IMR-90 (cell line): ENCODE measurements around the gene GPATCH2.

Source experiments
- BHLHE40 ChIP-seq: fragments of 150-350 bp; IDR thresholded peaks from 2 replicates; pipeline ENCODE4 v1.6.1; 2016; ENCODE audit warnings: mild to moderate bottlenecking, low read depth, low read length
- CEBPB ChIP-seq: IDR thresholded peaks from 2 replicates; pipeline ENCODE4 v1.6.1; 2012; ENCODE audit warnings: low read depth, low read length, improper control_type of control experiment
- CHD1 ChIP-seq: IDR thresholded peaks from 2 replicates; pipeline ENCODE4 v1.6.1; 2012; ENCODE audit warnings: low read depth, low read length, improper control_type of control experiment
- ELK1 ChIP-seq: fragments of 150-350 bp; IDR thresholded peaks from 2 replicates; pipeline ENCODE4 v1.6.1; 2016; ENCODE audit warnings: low read depth, mild to moderate bottlenecking, low read length, moderate library complexity, borderline replicate concordance
- FOS ChIP-seq: fragments of 150-350 bp; IDR thresholded peaks from 2 replicates; pipeline ENCODE4 v1.6.1; 2016; ENCODE audit warnings: low read depth, low read length
- NFE2L2 ChIP-seq: fragments of 150-350 bp; IDR thresholded peaks from 2 replicates; pipeline ENCODE4 v1.6.1; 2016; ENCODE audit warnings: low read depth, mild to moderate bottlenecking, low read length
- POLR2A ChIP-seq: IDR thresholded peaks from 2 replicates; pipeline ENCODE4 v1.6.1; 2012; ENCODE audit warnings: mild to moderate bottlenecking, low read depth, low read length
- RAD21 ChIP-seq: IDR thresholded peaks from 2 replicates; pipeline ENCODE4 v1.6.1; 2012; ENCODE audit warnings: low read length, improper control_type of control experiment
- RFX5 ChIP-seq: IDR thresholded peaks from 2 replicates; pipeline ENCODE4 v1.8.0; 2012; ENCODE audit warnings: low read depth, mild to moderate bottlenecking, low read length, moderate library complexity
- USF2 ChIP-seq: fragments of 150-350 bp; IDR thresholded peaks from 2 replicates; pipeline ENCODE4 v1.6.1; 2017; ENCODE audit warnings: mild to moderate bottlenecking, antibody characterized with exemption, low read length, low read depth
- TF ChIP-seq, protein P1 (sequence below): conservative IDR thresholded peaks from 2 replicates; pipeline ENCODE4 v1.5.1; 2012; ENCODE audit warnings: mild to moderate bottlenecking, low read depth, low read length, improper control_type of control experiment

DNA sequence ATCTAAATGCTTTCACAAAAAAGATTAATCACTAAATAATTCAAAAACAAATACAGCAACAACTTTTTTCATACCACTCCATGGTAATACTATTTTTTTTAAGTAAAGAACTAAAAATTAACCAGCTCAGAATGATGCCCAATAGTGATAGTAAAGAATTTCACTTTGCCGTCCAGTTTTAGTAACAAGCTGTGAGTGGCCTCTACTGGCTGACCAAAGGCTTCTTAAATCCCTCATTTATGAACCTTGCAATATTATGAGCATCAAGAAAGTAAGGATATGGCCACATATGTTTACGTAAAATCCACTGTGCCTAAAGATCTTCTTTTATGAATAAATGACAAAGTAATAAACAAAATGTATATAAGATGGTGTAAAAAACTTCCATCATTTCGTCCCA lies 108.6 kb downstream of the GPATCH2 start:
- TF ChIP-seq, protein P1, sequence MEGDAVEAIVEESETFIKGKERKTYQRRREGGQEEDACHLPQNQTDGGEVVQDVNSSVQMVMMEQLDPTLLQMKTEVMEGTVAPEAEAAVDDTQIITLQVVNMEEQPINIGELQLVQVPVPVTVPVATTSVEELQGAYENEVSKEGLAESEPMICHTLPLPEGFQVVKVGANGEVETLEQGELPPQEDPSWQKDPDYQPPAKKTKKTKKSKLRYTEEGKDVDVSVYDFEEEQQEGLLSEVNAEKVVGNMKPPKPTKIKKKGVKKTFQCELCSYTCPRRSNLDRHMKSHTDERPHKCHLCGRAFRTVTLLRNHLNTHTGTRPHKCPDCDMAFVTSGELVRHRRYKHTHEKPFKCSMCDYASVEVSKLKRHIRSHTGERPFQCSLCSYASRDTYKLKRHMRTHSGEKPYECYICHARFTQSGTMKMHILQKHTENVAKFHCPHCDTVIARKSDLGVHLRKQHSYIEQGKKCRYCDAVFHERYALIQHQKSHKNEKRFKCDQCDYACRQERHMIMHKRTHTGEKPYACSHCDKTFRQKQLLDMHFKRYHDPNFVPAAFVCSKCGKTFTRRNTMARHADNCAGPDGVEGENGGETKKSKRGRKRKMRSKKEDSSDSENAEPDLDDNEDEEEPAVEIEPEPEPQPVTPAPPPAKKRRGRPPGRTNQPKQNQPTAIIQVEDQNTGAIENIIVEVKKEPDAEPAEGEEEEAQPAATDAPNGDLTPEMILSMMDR: no peak
- TF ChIP-seq POLR2A (no peak), RAD21 (no peak), BHLHE40 (no peak), ELK1 (no peak), FOS (no peak), CEBPB (no peak), USF2 (no peak), NFE2L2 (no peak), CHD1 (no peak), RFX5 (no peak)
